ENCODE results near the gene C4A. TPM values are rescaled to one million over a fixed set of nuclear protein-coding genes. Genes with fewer than 3 reads are reported as not detected.

Gene C4A
- total RNA-seq, 4 donors from 2014 or later, result 230 to 361 (median 258) TPM

GRCh38 chr6:31947864-31948263 is 34.0 kb upstream of the C4A start:
- 77 to 86% methylated on average over 4 of the region's 4 CpGs for WGBS, 2 donors
- H3K27ac ChIP-seq, result peak overlapping the region in 2 of 4 donors; percentile 18
- H3K36me3 ChIP-seq, result peaks cover 0 to 23% (median 7%) of the 10 kb centered on the region in 3 donors
- H3K4me3 ChIP-seq, result no peak overlapping the region
- no peaks in the 10 kb centered on the region for H3K9me3 ChIP-seq
- no peak for DNase-seq (ENCODE audit: low spot score in 2 of 2)
- peaks cover 0 to 38% (median 12%) of the 10 kb centered on the region in 4 donors for H3K4me1 ChIP-seq
- H3K27me3 ChIP-seq, result no peaks in the 10 kb centered on the region
- TF ChIP-seq, protein P1, sequence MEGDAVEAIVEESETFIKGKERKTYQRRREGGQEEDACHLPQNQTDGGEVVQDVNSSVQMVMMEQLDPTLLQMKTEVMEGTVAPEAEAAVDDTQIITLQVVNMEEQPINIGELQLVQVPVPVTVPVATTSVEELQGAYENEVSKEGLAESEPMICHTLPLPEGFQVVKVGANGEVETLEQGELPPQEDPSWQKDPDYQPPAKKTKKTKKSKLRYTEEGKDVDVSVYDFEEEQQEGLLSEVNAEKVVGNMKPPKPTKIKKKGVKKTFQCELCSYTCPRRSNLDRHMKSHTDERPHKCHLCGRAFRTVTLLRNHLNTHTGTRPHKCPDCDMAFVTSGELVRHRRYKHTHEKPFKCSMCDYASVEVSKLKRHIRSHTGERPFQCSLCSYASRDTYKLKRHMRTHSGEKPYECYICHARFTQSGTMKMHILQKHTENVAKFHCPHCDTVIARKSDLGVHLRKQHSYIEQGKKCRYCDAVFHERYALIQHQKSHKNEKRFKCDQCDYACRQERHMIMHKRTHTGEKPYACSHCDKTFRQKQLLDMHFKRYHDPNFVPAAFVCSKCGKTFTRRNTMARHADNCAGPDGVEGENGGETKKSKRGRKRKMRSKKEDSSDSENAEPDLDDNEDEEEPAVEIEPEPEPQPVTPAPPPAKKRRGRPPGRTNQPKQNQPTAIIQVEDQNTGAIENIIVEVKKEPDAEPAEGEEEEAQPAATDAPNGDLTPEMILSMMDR (IDR thresholded peaks at IDR 0.05), result no peak
- TF ChIP-seq EP300 (IDR thresholded peaks at IDR 0.05) (no peak), POLR2A (IDR thresholded peaks at IDR 0.05) (no peak)

DNA sequence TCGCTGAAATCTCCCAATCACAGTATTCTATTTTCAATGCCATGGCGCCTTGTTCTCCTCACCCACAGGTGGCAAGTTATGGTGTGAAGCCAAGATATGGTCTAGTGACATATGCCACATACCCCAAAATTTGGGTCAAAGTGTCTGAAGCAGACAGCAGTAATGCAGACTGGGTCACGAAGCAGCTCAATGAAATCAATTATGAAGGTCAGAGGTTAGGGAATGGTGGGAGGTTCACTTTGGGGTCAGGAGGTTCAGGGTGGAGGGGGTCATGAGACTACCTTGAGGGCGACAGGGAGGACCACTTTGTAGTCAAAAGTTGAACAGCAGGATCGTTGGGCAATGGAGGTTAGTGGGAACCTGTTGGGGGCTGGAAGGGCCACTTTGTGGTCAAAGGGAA is 33.6 kb upstream of the C4A start:
- H3K9me3 ChIP-seq, result no peaks in the 10 kb centered on the region
- 73 to 78% methylated on average over 5 of the region's 5 CpGs for WGBS, 2 donors
- DNase-seq (ENCODE audit: low spot score in 2 of 2), result no peak
- H3K27me3 ChIP-seq, result no peaks in the 10 kb centered on the region
- TF ChIP-seq POLR2A (IDR thresholded peaks at IDR 0.05) (no peak), EP300 (IDR thresholded peaks at IDR 0.05) (no peak)
- TF ChIP-seq, protein P1 (IDR thresholded peaks at IDR 0.05), result no peak
- H3K36me3 ChIP-seq, result peaks cover 0 to 27% (median 7%) of the 10 kb centered on the region in 3 donors
- H3K4me3 ChIP-seq, result no peak overlapping the region
- peak overlapping the region in 2 of 4 donors; percentile 18 to 41 for H3K27ac ChIP-seq
- H3K4me1 ChIP-seq, result peaks cover 0 to 38% (median 12%) of the 10 kb centered on the region in 4 donors

- TF ChIP-seq EP300 (IDR thresholded peaks at IDR 0.05), result no peak
- TF ChIP-seq POLR2A (IDR thresholded peaks at IDR 0.05), result no peak
- TF ChIP-seq, protein P1 (IDR thresholded peaks at IDR 0.05), result no peak
- Histone ChIP-seq H3K4me1 (peaks cover 0 to 38% (median 12%) of the 10 kb centered on the region in 4 donors), H3K9me3 (no peaks in the 10 kb centered on the region), H3K27ac (peak overlapping the region in 2 of 4 donors; percentile 23 to 41), H3K36me3 (peaks cover 0 to 33% (median 7%) of the 10 kb centered on the region in 3 donors), H3K27me3 (no peaks in the 10 kb centered on the region), H3K4me3 (no peak overlapping the region)
- no peak for DNase-seq (ENCODE audit: low spot score in 2 of 2)
- WGBS, 2 donors, result 88 to 93% methylated on average over 6 of the region's 6 CpGs
Observed at GRCh38 chr6:31948753-31949413, 33.0 kb upstream of the C4A start.

DNA sequence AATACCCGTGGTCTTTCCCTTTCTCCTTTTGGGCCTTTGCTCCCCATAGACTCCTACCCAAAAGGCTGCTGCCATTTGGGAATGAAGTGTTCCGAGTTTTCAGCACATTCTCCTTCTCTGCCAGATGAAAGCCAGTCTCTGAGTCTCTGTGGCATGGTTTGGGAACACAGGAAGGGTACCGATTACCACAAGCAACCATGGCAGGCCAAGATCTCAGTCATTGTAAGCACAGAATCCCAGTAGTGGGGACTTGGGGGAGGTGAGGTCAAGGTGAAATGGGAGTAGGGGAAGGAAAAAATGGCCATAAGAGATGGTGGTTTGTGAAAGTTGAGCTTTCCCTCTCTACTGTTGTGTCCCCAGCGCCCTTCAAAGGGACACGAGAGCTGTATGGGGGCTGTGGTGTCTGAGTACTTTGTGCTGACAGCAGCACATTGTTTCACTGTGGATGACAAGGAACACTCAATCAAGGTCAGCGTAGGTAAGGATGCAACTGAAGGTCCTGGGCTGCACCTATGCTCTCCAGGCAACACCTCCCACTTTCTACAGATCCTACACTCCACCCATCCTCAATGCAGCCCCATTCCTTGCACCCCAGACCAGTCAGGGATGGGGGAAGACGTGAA is 31.8 kb upstream of the C4A start:
- TF ChIP-seq EP300 (IDR thresholded peaks at IDR 0.05) (no peak), POLR2A (IDR thresholded peaks at IDR 0.05) (no peak)
- TF ChIP-seq, protein P1 (IDR thresholded peaks at IDR 0.05), result no peak
- H3K27me3 ChIP-seq, result no peaks in the 10 kb centered on the region
- WGBS, 2 donors, result 79 to 81% methylated on average over 7 of the region's 7 CpGs
- no peak for DNase-seq (ENCODE audit: low spot score in 2 of 2)
- H3K36me3 ChIP-seq, result peaks cover 3 to 44% (median 17%) of the 10 kb centered on the region in 3 donors
- H3K27ac ChIP-seq, result no peak overlapping the region
- H3K9me3 ChIP-seq, result no peaks in the 10 kb centered on the region
- peaks cover 0 to 33% (median 9%) of the 10 kb centered on the region in 4 donors for H3K4me1 ChIP-seq
- H3K4me3 ChIP-seq, result no peak overlapping the region
